ENCODE data around the gene NOBOX. TPM values are rescaled to one million over a fixed set of nuclear protein-coding genes. Genes with fewer than 3 reads are reported as not detected.

Gene NOBOX
- total and polyA plus RNA-seq, 10 of the 15 experiments (the other 5 are each of a cell fraction or from before 2014, with no cell fraction given): not detected

- H3K9ac ChIP-seq (ENCODE audit: control insufficient read depth, insufficient read depth, low read length): no peak overlapping the region
- H3K9me3 ChIP-seq (replicated peaks; ENCODE audit: control insufficient read depth, insufficient read depth, low read length): no peaks in the 10 kb centered on the region; the same call in 2 of the 3 replicates
- H2AFZ ChIP-seq (ENCODE audit: control insufficient read depth, low read depth, low read length): no peak overlapping the region
- no peaks in the 10 kb centered on the region for H3K27me3 ChIP-seq (replicated peaks in 1 of 2; ENCODE audit: control insufficient read depth in 2 of 2, insufficient read depth in 2 of 2, low read length in 1 of 2)
- in situ Hi-C loops (cut with MboI): no loop called here
- RAD21 ChIA-PET (ENCODE audit: unreplicated experiment): no interaction called here
- SMC1A ChIA-PET (ENCODE audit: uncharacterized antibody, unreplicated experiment): interaction anchor here (1.5 kb wide), 1 partner anchor 25 kb away, joined by 3 read pairs; no protein-coding TSS in a partner anchor
- CTCF ChIA-PET: no interaction called here
- TF ChIP-seq RUNX3 (IDR thresholded peaks at IDR 0.05; ENCODE audit: low read length) (no peak), MXI1 (IDR thresholded peaks at IDR 0.05; ENCODE audit: low read depth, low read length) (no peak), POLR2AphosphoS2 (IDR thresholded peaks at IDR 0.05; ENCODE audit: low read depth, low read length) (no peak), CEBPB (IDR thresholded peaks at IDR 0.05; ENCODE audit: borderline replicate concordance in 1 of 2, low read depth in 2 of 2, low read length in 2 of 2) (no peak), ZNF687 (IDR thresholded peaks at IDR 0.05) (no peak), JUND (IDR thresholded peaks at IDR 0.05; ENCODE audit: low read depth, low read length) (no peak), CHD4 (IDR thresholded peaks at IDR 0.05) (no peak), NRF1 (conservative IDR thresholded peaks at IDR 0.05; ENCODE audit: low read depth, low read length) (no peak), BCL3 (IDR thresholded peaks at IDR 0.05; ENCODE audit: borderline replicate concordance, insufficient read depth, low read depth, low read length, poor library complexity, severe bottlenecking) (no peak), CBFB (IDR thresholded peaks at IDR 0.05; ENCODE audit: low read depth) (no peak), SMARCA5 (IDR thresholded peaks at IDR 0.05) (no peak), BMI1 (IDR thresholded peaks at IDR 0.05; ENCODE audit: borderline replicate concordance) (no peak), FOXK2 (IDR thresholded peaks at IDR 0.05) (no peak), PKNOX1 (IDR thresholded peaks at IDR 0.05) (no peak)
- no peaks in the 10 kb centered on the region for H3K79me2 ChIP-seq (ENCODE audit: control insufficient read depth, insufficient read depth, low read length)
- H3K27ac ChIP-seq (ENCODE audit: control insufficient read depth, insufficient read depth): no peak overlapping the region
- BruUV-seq (replicated peaks): no TSS peak
- ATAC-seq (no peak), DNase-seq (ENCODE audit: low read depth, low spot score) (no peak), FAIRE-seq (no peak)
- H4K20me1 ChIP-seq (ENCODE audit: control insufficient read depth, insufficient read depth): no peaks in the 10 kb centered on the region
- H3K4me2 ChIP-seq (ENCODE audit: control insufficient read depth, insufficient read depth): no peak overlapping the region
- no peaks in the 10 kb centered on the region for H3K36me3 ChIP-seq (ENCODE audit: control insufficient read depth in 2 of 2, insufficient read depth in 2 of 2, low read length in 1 of 2)
- POLR2A ChIA-PET: no interaction called here
- 0% methylated on average over 2 of the region's 2 CpGs for WGBS (ENCODE audit: insufficient coverage, insufficient replicate concordance, low lambda C conversion rate, missing lambda C conversion rate)
- no peaks in the 10 kb centered on the region for H3K4me1 ChIP-seq (ENCODE audit: control insufficient read depth, insufficient read depth, low read length)
- no peak overlapping the region for H3K4me3 ChIP-seq
- intact Hi-C loops (cut with micrococcal nuclease; ENCODE audit: unreplicated experiment): no loop called here
These were observed 24.9 kb upstream of the NOBOX start for GRCh38 chr7:144428431-144428830.

Measured in GM12878 (cell line).